Mammary epithelial cell (primary cell): ENCODE results near the gene FSTL4.

Experiments
- CTCF ChIP-seq, 2 donors: IDR thresholded peaks in 1 of 2; conservative IDR thresholded peaks in 1 of 2; 2 replicates each; pipeline ENCODE4 v1.5.1; 2011 to 2012; ENCODE audit warnings: inconsistent platforms in 2 of 2, low read length in 2 of 2, mild to moderate bottlenecking in 2 of 2, control low read depth in 1 of 2, low read depth in 1 of 2; ENCODE audit not compliant: insufficient read depth in 1 of 2; ENCODE audit errors: extremely low read depth in 1 of 2
- EZH2 ChIP-seq: IDR thresholded peaks from 2 replicates; pipeline ENCODE4 v1.6.1; 2012; ENCODE audit warnings: low read length, inconsistent platforms, borderline replicate concordance

- TF ChIP-seq EZH2 (no peak), CTCF (conservative IDR thresholded peaks at IDR 0.05 in 1 of 2, IDR thresholded peaks at IDR 0.05 in 1 of 2; ENCODE audit: extremely low read depth in 1 of 2, insufficient read depth in 1 of 2, low read depth in 1 of 2, low read length in 2 of 2) (no peak)
These were observed 384.4 kb downstream of the FSTL4 start for GRCh38 chr5:133227897-133228296.
